GM23338 (cell line): Measurements from ENCODE around the gene LIN7A. TPM values are rescaled to one million over a fixed set of nuclear protein-coding genes. Genes with fewer than 3 reads are reported as not detected.

Experiments used
- ATAC-seq: fragments of 200-7000 bp; cut with Tn5 transposase; 3 replicates; pipeline ENCODE4 v1.9.1; 2020
- DNase-seq: peaks from one replicate; pipeline ENCODE4 v3.0.0-alpha.2; 2015; ENCODE audit warnings: low spot score
- H2AFZ ChIP-seq: fragments of 200-600 bp; sonication (generic); 2 replicates; pipeline ENCODE4 v1.8.0; 2016; ENCODE audit warnings: antibody characterized with exemption, mild to moderate bottlenecking, moderate library complexity
- H3F3A ChIP-seq: fragments of 200-600 bp; sonication (generic); replicated peaks from 2 replicates; pipeline ENCODE4 v1.8.0; 2017; ENCODE audit warnings: antibody characterized with exemption, mixed run types, low read depth
- H3K27ac ChIP-seq: fragments of 200-600 bp; sonication (generic); 2 replicates; pipeline ENCODE4 v1.6.1; 2016; ENCODE audit warnings: low read depth
- H3K27me3 ChIP-seq: fragments of 200-600 bp; sonication (generic); 2 replicates; pipeline ENCODE4 v1.8.0; 2016; ENCODE audit warnings: mild to moderate bottlenecking, mixed run types, moderate library complexity; ENCODE audit not compliant: insufficient read depth
- H3K36me3 ChIP-seq: fragments of 200-600 bp; sonication (generic); 2 replicates; pipeline ENCODE4 v1.8.0; 2016; ENCODE audit warnings: mild to moderate bottlenecking; ENCODE audit not compliant: insufficient read depth
- H3K4me1 ChIP-seq: fragments of 200-600 bp; sonication (generic); 2 replicates; pipeline ENCODE4 v1.8.0; 2016; ENCODE audit warnings: mild to moderate bottlenecking, moderate library complexity; ENCODE audit not compliant: insufficient read depth
- H3K4me2 ChIP-seq: fragments of 200-600 bp; sonication (generic); 2 replicates; pipeline ENCODE4 v1.7.1; 2017; ENCODE audit warnings: mixed run types
- H3K4me3 ChIP-seq: fragments of 200-600 bp; sonication (generic); 2 replicates; pipeline ENCODE4 v1.6.1; 2016; ENCODE audit warnings: mixed run types
- H3K79me2 ChIP-seq: fragments of 200-600 bp; sonication (generic); replicated peaks from 2 replicates; pipeline ENCODE4 v1.8.0; 2017; ENCODE audit warnings: mild to moderate bottlenecking; ENCODE audit not compliant: insufficient read depth
- H3K9me2 ChIP-seq: fragments of 200-600 bp; sonication (generic); 2 replicates; pipeline ENCODE4 v1.8.0; 2017; ENCODE audit not compliant: insufficient read depth
- H4K20me1 ChIP-seq: fragments of 200-600 bp; sonication (generic); replicated peaks from 2 replicates; pipeline ENCODE4 v1.8.0; 2017; ENCODE audit warnings: mild to moderate bottlenecking; ENCODE audit not compliant: insufficient read depth
- H3K27ac Mint-ChIP-seq: 2 replicates; pipeline ENCODE4 v1.8.0; 2020; ENCODE audit warnings: inconsistent platforms, mild to moderate bottlenecking, moderate library complexity, mixed read lengths
- H3K27me3 Mint-ChIP-seq: 3 replicates; pipeline ENCODE4 v1.8.0; 2022; ENCODE audit warnings: low read depth, mild to moderate bottlenecking, moderate library complexity, mixed read lengths, inconsistent platforms; ENCODE audit not compliant: insufficient read depth, poor library complexity
- H3K36me3 Mint-ChIP-seq: 3 replicates; pipeline ENCODE4 v1.8.0; 2021; ENCODE audit warnings: low read depth, mild to moderate bottlenecking, inconsistent platforms, moderate library complexity, mixed read lengths
- H3K4me1 Mint-ChIP-seq: 3 replicates; pipeline ENCODE4 v1.8.0; 2020; ENCODE audit warnings: mild to moderate bottlenecking, inconsistent platforms, mixed read lengths
- H3K4me3 Mint-ChIP-seq: 3 replicates; pipeline ENCODE4 v1.8.0; 2021; ENCODE audit warnings: moderate library complexity, mild to moderate bottlenecking, inconsistent platforms, mixed read lengths
- H3K9me3 Mint-ChIP-seq: 3 replicates; pipeline ENCODE4 v1.8.0; 2020; ENCODE audit warnings: moderate library complexity, mild to moderate bottlenecking, inconsistent platforms, mixed read lengths
- CREB1 ChIP-seq: fragments of 250-450 bp; sonication (Bioruptor Pico); IDR thresholded peaks from 2 replicates; pipeline ENCODE4 v1.5.0; 2020; ENCODE audit warnings: low read depth, mild to moderate bottlenecking, moderate library complexity
- EZH2 ChIP-seq: fragments of 200-600 bp; sonication (generic); IDR thresholded peaks from one replicate; pipeline ENCODE4 v1.8.0; 2017; ENCODE audit warnings: antibody characterized with exemption, mild to moderate bottlenecking, low read depth; ENCODE audit not compliant: unreplicated experiment
- EZH2phosphoT487 ChIP-seq: fragments of 200-600 bp; sonication (generic); IDR thresholded peaks from one replicate; pipeline ENCODE4 v1.8.1; 2018; ENCODE audit warnings: antibody characterized with exemption; ENCODE audit not compliant: unreplicated experiment
- JUNB ChIP-seq: IDR thresholded peaks from one replicate; pipeline ENCODE4 v1.6.1; 2016; ENCODE audit warnings: antibody characterized with exemption; ENCODE audit not compliant: unreplicated experiment
- NANOG ChIP-seq: IDR thresholded peaks from 2 replicates; pipeline ENCODE4 v1.6.1; 2016; ENCODE audit warnings: antibody characterized with exemption, borderline replicate concordance
- POLR2AphosphoS5 ChIP-seq: IDR thresholded peaks from 2 replicates; pipeline ENCODE4 v1.6.1; 2016; ENCODE audit warnings: antibody characterized with exemption, low read depth
- STAT1 ChIP-seq: IDR thresholded peaks from one replicate; pipeline ENCODE4 v1.6.1; 2016; ENCODE audit warnings: antibody characterized with exemption; ENCODE audit not compliant: unreplicated experiment
- ZNF114 ChIP-seq: fragments of 250-450 bp; sonication (Bioruptor Pico); IDR thresholded peaks from 2 replicates; pipeline ENCODE4 v1.5.0; 2020; ENCODE audit warnings: mild to moderate bottlenecking, moderate library complexity
- polyA plus RNA-seq: library from polyadenylated mRNA; unstranded; fragments of >200 nt; fragmentation: Nextera tagmentation; extraction: Ambion mirVana; gene quantifications from 2 replicates; pipeline ENCODE4 v1.2.1, GENCODE V29; 2016
- total RNA-seq: library from RNA; depleted of rRNA; stranded (reverse); fragments of >200 nt; shearing (Covaris generic); gene quantifications from 2 replicates; pipeline ENCODE4 v1.2.3, GENCODE V29; 2014
- TF ChIP-seq, protein P1 (sequence below): IDR thresholded peaks from one replicate; pipeline ENCODE4 v1.6.1; 2018; ENCODE audit warnings: antibody characterized with exemption; ENCODE audit not compliant: unreplicated experiment
- TF ChIP-seq, protein P2 (sequence below): fragments of 250-450 bp; sonication (Bioruptor Pico); IDR thresholded peaks from 2 replicates; pipeline ENCODE4 v1.5.0; 2020; ENCODE audit warnings: mild to moderate bottlenecking, moderate library complexity
- TF ChIP-seq, protein P3 (sequence below), 2 experiments: fragments of 200-600 bp in 1 of 2; sonication (generic) in 1 of 2; conservative IDR thresholded peaks; 2 replicates each; pipeline versions ENCODE4 v1.5.1 to v1.6.1; 2016 to 2017; ENCODE audit warnings: antibody characterized with exemption in 2 of 2, low read depth in 2 of 2, mild to moderate bottlenecking in 2 of 2, moderate library complexity in 1 of 2
- TF ChIP-seq, protein P4 (sequence below): IDR thresholded peaks from 2 replicates; pipeline ENCODE4 v1.6.1; 2016; ENCODE audit warnings: antibody characterized with exemption

Gene LIN7A
- total and polyA plus RNA-seq, 2 experiments from 2014 or later, result 5.7 to 6.5 TPM

DNA sequence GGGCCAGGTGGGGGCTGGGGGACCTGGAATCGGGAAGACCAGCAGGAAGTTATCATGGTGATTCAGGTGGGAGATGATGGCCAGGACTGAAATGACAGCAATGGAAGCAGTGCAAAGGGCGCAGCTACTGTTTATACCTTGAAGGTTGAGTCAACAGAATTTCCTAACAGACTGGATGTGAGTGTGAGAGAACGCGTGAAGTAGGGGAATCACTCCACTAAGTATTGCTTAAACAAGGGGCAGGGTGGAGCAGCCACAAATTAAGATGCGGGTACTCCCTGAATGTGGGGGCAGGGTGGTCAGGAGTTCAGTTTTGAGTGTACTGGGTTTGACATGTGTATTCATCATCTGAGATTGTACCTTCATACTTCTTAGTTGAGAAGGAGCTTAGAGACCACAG, 175.9 kb downstream of the LIN7A start (continued):
- TF ChIP-seq, protein P1, sequence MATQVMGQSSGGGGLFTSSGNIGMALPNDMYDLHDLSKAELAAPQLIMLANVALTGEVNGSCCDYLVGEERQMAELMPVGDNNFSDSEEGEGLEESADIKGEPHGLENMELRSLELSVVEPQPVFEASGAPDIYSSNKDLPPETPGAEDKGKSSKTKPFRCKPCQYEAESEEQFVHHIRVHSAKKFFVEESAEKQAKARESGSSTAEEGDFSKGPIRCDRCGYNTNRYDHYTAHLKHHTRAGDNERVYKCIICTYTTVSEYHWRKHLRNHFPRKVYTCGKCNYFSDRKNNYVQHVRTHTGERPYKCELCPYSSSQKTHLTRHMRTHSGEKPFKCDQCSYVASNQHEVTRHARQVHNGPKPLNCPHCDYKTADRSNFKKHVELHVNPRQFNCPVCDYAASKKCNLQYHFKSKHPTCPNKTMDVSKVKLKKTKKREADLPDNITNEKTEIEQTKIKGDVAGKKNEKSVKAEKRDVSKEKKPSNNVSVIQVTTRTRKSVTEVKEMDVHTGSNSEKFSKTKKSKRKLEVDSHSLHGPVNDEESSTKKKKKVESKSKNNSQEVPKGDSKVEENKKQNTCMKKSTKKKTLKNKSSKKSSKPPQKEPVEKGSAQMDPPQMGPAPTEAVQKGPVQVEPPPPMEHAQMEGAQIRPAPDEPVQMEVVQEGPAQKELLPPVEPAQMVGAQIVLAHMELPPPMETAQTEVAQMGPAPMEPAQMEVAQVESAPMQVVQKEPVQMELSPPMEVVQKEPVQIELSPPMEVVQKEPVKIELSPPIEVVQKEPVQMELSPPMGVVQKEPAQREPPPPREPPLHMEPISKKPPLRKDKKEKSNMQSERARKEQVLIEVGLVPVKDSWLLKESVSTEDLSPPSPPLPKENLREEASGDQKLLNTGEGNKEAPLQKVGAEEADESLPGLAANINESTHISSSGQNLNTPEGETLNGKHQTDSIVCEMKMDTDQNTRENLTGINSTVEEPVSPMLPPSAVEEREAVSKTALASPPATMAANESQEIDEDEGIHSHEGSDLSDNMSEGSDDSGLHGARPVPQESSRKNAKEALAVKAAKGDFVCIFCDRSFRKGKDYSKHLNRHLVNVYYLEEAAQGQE, result no peak
- TF ChIP-seq EZH2phosphoT487, result no peak
- no peak for TF ChIP-seq POLR2AphosphoS5
- no peak for TF ChIP-seq JUNB
- TF ChIP-seq NANOG, result no peak
- TF ChIP-seq CREB1, result no peak

DNA sequence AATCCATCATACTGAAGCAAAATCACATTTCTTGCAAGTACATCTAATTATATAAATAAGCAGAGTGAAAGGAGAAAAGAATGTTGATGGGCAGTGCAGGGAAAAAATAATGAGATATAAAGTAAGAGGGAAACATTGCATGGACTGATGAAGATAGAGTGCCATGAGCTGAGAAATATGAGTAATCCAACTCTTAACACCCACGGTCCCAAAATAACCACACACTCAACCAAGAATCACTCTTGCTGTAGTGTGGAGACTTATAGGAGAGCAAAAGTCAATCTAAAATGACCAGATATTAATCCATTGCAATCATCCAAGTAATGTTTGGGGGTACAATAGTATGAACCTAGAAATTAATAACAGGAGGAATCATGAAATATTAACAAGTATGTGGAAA, 180.9 kb downstream of the LIN7A start:
- H4K20me1 ChIP-seq, result no peaks in the 10 kb centered on the region
- peaks cover 17% of the 10 kb centered on the region; the same call in 2 of the 3 replicates for H3K4me1 Mint-ChIP-seq
- TF ChIP-seq, protein P2, sequence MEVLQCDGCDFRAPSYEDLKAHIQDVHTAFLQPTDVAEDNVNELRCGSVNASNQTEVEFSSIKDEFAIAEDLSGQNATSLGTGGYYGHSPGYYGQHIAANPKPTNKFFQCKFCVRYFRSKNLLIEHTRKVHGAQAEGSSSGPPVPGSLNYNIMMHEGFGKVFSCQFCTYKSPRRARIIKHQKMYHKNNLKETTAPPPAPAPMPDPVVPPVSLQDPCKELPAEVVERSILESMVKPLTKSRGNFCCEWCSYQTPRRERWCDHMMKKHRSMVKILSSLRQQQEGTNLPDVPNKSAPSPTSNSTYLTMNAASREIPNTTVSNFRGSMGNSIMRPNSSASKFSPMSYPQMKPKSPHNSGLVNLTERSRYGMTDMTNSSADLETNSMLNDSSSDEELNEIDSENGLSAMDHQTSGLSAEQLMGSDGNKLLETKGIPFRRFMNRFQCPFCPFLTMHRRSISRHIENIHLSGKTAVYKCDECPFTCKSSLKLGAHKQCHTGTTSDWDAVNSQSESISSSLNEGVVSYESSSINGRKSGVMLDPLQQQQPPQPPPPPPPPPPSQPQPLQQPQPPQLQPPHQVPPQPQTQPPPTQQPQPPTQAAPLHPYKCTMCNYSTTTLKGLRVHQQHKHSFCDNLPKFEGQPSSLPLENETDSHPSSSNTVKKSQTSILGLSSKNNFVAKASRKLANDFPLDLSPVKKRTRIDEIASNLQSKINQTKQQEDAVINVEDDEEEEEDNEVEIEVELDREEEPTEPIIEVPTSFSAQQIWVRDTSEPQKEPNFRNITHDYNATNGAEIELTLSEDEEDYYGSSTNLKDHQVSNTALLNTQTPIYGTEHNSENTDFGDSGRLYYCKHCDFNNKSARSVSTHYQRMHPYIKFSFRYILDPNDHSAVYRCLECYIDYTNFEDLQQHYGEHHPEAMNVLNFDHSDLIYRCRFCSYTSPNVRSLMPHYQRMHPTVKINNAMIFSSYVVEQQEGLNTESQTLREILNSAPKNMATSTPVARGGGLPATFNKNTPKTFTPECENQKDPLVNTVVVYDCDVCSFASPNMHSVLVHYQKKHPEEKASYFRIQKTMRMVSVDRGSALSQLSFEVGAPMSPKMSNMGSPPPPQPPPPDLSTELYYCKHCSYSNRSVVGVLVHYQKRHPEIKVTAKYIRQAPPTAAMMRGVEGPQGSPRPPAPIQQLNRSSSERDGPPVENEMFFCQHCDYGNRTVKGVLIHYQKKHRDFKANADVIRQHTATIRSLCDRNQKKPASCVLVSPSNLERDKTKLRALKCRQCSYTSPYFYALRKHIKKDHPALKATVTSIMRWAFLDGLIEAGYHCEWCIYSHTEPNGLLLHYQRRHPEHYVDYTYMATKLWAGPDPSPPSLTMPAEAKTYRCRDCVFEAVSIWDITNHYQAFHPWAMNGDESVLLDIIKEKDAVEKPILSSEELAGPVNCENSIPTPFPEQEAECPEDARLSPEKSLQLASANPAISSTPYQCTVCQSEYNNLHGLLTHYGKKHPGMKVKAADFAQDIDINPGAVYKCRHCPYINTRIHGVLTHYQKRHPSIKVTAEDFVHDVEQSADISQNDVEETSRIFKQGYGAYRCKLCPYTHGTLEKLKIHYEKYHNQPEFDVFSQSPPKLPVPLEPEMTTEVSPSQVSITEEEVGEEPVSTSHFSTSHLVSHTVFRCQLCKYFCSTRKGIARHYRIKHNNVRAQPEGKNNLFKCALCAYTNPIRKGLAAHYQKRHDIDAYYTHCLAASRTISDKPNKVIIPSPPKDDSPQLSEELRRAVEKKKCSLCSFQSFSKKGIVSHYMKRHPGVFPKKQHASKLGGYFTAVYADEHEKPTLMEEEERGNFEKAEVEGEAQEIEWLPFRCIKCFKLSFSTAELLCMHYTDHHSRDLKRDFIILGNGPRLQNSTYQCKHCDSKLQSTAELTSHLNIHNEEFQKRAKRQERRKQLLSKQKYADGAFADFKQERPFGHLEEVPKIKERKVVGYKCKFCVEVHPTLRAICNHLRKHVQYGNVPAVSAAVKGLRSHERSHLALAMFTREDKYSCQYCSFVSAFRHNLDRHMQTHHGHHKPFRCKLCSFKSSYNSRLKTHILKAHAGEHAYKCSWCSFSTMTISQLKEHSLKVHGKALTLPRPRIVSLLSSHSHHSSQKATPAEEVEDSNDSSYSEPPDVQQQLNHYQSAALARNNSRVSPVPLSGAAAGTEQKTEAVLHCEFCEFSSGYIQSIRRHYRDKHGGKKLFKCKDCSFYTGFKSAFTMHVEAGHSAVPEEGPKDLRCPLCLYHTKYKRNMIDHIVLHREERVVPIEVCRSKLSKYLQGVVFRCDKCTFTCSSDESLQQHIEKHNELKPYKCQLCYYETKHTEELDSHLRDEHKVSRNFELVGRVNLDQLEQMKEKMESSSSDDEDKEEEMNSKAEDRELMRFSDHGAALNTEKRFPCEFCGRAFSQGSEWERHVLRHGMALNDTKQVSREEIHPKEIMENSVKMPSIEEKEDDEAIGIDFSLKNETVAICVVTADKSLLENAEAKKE (CRISPR knock-in tag), result no peak
- TF ChIP-seq ZNF114 (no peak), STAT1 (no peak), EZH2 (no peak), EZH2phosphoT487 (no peak), JUNB (no peak)
- TF ChIP-seq, protein P3, sequence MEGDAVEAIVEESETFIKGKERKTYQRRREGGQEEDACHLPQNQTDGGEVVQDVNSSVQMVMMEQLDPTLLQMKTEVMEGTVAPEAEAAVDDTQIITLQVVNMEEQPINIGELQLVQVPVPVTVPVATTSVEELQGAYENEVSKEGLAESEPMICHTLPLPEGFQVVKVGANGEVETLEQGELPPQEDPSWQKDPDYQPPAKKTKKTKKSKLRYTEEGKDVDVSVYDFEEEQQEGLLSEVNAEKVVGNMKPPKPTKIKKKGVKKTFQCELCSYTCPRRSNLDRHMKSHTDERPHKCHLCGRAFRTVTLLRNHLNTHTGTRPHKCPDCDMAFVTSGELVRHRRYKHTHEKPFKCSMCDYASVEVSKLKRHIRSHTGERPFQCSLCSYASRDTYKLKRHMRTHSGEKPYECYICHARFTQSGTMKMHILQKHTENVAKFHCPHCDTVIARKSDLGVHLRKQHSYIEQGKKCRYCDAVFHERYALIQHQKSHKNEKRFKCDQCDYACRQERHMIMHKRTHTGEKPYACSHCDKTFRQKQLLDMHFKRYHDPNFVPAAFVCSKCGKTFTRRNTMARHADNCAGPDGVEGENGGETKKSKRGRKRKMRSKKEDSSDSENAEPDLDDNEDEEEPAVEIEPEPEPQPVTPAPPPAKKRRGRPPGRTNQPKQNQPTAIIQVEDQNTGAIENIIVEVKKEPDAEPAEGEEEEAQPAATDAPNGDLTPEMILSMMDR (conservative IDR thresholded peaks at IDR 0.05; ENCODE audit: low read depth in 2 of 2), result no peak
- TF ChIP-seq, protein P4, sequence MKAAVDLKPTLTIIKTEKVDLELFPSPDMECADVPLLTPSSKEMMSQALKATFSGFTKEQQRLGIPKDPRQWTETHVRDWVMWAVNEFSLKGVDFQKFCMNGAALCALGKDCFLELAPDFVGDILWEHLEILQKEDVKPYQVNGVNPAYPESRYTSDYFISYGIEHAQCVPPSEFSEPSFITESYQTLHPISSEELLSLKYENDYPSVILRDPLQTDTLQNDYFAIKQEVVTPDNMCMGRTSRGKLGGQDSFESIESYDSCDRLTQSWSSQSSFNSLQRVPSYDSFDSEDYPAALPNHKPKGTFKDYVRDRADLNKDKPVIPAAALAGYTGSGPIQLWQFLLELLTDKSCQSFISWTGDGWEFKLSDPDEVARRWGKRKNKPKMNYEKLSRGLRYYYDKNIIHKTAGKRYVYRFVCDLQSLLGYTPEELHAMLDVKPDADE, result no peak

More for the DNA sequence above, 180.9 kb downstream of the LIN7A start:
- H3K36me3 ChIP-seq, result no peaks in the 10 kb centered on the region
- no peaks in the 10 kb centered on the region for H3K9me2 ChIP-seq
- H3K4me3 Mint-ChIP-seq, result no peak overlapping the region
- H3K4me3 ChIP-seq, result no peak overlapping the region
- H3K27ac ChIP-seq, result no peak overlapping the region
- H3F3A ChIP-seq, result no peaks in the 10 kb centered on the region
- H3K36me3 Mint-ChIP-seq, result no peaks in the 10 kb centered on the region
- H3K4me2 ChIP-seq, result no peak overlapping the region
- no peaks in the 10 kb centered on the region; the same call in 1 of the 2 replicates for H3K4me1 ChIP-seq
- H3K27me3 ChIP-seq, result no peaks in the 10 kb centered on the region
- H3K27me3 Mint-ChIP-seq, result peaks cover 2% of the 10 kb centered on the region
- no peak for DNase-seq
- no peaks in the 10 kb centered on the region for H3K9me3 Mint-ChIP-seq
- H2AFZ ChIP-seq, result no peak overlapping the region
- ATAC-seq, result no peak
- no peak overlapping the region for H3K27ac Mint-ChIP-seq
- no peaks in the 10 kb centered on the region for H3K79me2 ChIP-seq
